ENCODE measurements around the gene CCDC92. TPM values are rescaled to one million over a fixed set of nuclear protein-coding genes. Genes with fewer than 3 reads are reported as not detected.

The CCDC92 gene
- total RNA-seq, 2 donors from 2014 or later, result 19.7 to 25.1 TPM

GRCh38 chr12:123908884-123909725 is 63.5 kb downstream of the CCDC92 start:
- H3K4me3 ChIP-seq, result no peak overlapping the region
- H3K27me3 ChIP-seq, result no peaks in the 10 kb centered on the region
- H3K4me1 ChIP-seq, result no peaks in the 10 kb centered on the region
- intact Hi-C loops (cut with DNase I), result no loop called here
- H3K27ac ChIP-seq, result no peak overlapping the region
- DNase-seq, result no peak
- ATAC-seq, result no peak
- no peaks in the 10 kb centered on the region for H3K9me3 ChIP-seq
- TF ChIP-seq CTCF (IDR thresholded peaks at IDR 0.05) (no peak), POLR2A (IDR thresholded peaks at IDR 0.05) (no peak)
- 34 to 42% methylated on average over 20 to 37 of the region's 37 CpGs for WGBS, 2 donors
- no peaks in the 10 kb centered on the region for H3K36me3 ChIP-seq (replicated peaks in 1 of 2; ENCODE audit: insufficient read depth in 1 of 2, low read depth in 2 of 2)

GRCh38 chr12:123907726-123908476 is 64.7 kb downstream of the CCDC92 start:
- no peak for TF ChIP-seq POLR2A (IDR thresholded peaks at IDR 0.05)
- TF ChIP-seq CTCF (IDR thresholded peaks at IDR 0.05), result no peak
- H3K4me1 ChIP-seq, result no peaks in the 10 kb centered on the region
- WGBS, 2 donors, result 65 to 66% methylated on average over 12 of the region's 12 CpGs
- H3K27me3 ChIP-seq, result no peaks in the 10 kb centered on the region
- H3K36me3 ChIP-seq (replicated peaks in 1 of 2; ENCODE audit: insufficient read depth in 1 of 2, low read depth in 2 of 2), result no peaks in the 10 kb centered on the region
- no peak for ATAC-seq
- intact Hi-C loops (cut with DNase I), result no loop called here
- no peaks in the 10 kb centered on the region for H3K9me3 ChIP-seq
- H3K4me3 ChIP-seq, result no peak overlapping the region
- DNase-seq, result no peak
- H3K27ac ChIP-seq, result no peak overlapping the region

DNA sequence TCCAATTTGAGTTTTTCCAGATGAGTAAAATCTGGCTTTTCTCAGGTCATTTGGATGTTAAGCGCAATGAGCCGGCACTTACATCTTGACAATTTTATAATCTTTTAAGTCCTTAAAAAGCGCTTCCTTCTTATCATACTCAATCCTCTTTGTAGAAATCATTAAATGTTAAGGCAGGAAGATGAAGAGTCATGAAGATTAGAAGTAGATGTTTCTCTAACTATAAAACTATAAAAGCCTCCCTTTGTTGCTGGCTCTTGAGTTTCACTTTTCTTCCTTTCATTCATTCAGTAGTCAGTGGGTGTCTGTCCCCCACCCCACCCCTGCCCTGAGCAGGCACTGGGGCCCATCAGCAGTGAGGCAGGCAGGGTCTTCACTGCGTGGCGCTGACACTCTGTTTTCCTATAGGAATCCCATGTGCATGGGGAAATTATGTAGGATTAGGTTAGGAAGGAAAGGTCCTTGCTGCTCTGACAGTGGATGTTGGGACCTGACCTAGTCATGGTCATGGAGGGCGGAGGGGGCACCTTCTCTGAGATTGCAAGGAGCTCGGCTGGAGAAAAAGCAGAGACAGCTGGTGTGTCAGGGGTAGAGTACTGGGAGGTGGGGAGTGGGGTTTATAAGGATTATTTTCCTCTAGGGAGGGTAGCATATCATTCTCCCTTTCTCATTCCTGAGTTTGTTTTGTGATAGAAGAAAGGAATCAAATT is 65.8 kb downstream of the CCDC92 start:
- TF ChIP-seq CTCF (IDR thresholded peaks at IDR 0.05) (no peak), POLR2A (IDR thresholded peaks at IDR 0.05) (no peak)
- intact Hi-C loops (cut with DNase I), result no loop called here
- no peaks in the 10 kb centered on the region for H3K4me1 ChIP-seq
- no peak overlapping the region for H3K4me3 ChIP-seq
- H3K27ac ChIP-seq, result no peak overlapping the region
- H3K36me3 ChIP-seq (replicated peaks in 1 of 2; ENCODE audit: insufficient read depth in 1 of 2, low read depth in 2 of 2), result no peaks in the 10 kb centered on the region
- DNase-seq, result no peak
- H3K27me3 ChIP-seq, result no peaks in the 10 kb centered on the region
- 88 to 89% methylated on average over 7 of the region's 7 CpGs for WGBS, 2 donors
- no peak for ATAC-seq
- H3K9me3 ChIP-seq, result no peaks in the 10 kb centered on the region

GRCh38 chr12:123905319-123905925 is 67.2 kb downstream of the CCDC92 start:
- 19 to 23% methylated on average over 9 of the region's 9 CpGs for WGBS, 2 donors

More at GRCh38 chr12:123905319-123905925, 67.2 kb downstream of the CCDC92 start:
- TF ChIP-seq POLR2A (IDR thresholded peaks at IDR 0.05), result no peak
- peak; percentile 43 to 78 (median 73) for TF ChIP-seq CTCF (IDR thresholded peaks at IDR 0.05)
- DNase-seq, result peak; percentile 51 to 62 (median 58)
- Histone ChIP-seq H3K4me3 (no peak overlapping the region), H3K27ac (no peak overlapping the region), H3K9me3 (no peaks in the 10 kb centered on the region), H3K36me3 (replicated peaks in 1 of 2; ENCODE audit: insufficient read depth in 1 of 2, low read depth in 2 of 2) (no peaks in the 10 kb centered on the region), H3K27me3 (no peaks in the 10 kb centered on the region), H3K4me1 (no peaks in the 10 kb centered on the region)
- intact Hi-C loops (cut with DNase I), result no loop called here
- peak; percentile 47 for ATAC-seq

All from body of pancreas (tissue), 4 donors.